ENCODE data around the gene CANT1. TPM values are rescaled to one million over a fixed set of nuclear protein-coding genes. Genes with fewer than 3 reads are reported as not detected.

CANT1 gene
- total and polyA plus RNA-seq, 2 donors (not counting 1 experiment from before 2014, with no cell fraction given): 39.9 to 46.6 TPM

DNA sequence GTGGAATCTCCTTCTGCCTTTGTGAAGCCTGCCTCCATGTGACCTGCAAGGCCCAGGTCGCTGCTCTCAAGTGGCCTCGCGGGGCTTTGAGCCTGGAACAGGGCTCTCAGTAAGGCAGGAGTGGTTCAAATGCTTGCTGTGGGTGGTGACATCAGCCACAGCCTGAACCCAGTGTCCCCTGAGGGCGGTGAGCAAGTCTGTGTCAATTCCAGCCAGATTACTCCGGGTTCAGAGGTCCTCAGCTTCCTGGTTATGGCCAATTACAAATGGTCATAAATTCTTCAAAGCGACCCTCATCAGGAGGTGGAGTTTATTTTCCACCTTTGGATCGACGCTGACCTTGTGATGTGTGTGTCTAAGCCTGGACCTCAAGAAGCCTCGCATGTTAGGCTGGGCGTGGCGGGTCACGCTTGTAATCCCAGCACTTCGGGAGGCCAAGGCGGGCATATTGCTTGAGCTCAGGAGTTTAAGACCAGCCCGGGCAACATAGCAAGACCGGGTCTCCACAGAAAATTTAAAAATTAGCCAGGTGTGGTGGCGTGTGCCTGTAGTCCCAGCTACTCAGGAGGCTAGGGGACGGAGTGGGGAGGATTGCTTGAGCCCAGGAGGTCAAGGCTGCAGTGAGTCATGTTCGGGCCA, 47.1 kb downstream of the CANT1 start:
- H3K4me3 ChIP-seq (replicated peaks in 1 of 4; ENCODE audit: control extremely low read depth in 1 of 4, insufficient read depth in 1 of 4, low read depth in 3 of 4, low read length in 4 of 4): no peak overlapping the region
- H3K9me3 ChIP-seq (ENCODE audit: control insufficient read depth, insufficient read depth, low read depth, low read length): no peaks in the 10 kb centered on the region
- no peaks in the 10 kb centered on the region for H3K36me3 ChIP-seq (ENCODE audit: control insufficient read depth, insufficient read depth, low read length)
- no peaks in the 10 kb centered on the region for H3K79me2 ChIP-seq (ENCODE audit: control insufficient read depth, insufficient read depth, low read length)
- no peak overlapping the region for H3K4me2 ChIP-seq (ENCODE audit: extremely low read depth, insufficient read depth, low read length)
- H2AFZ ChIP-seq (ENCODE audit: low read length): no peak overlapping the region
- no peaks in the 10 kb centered on the region for H3K27me3 ChIP-seq (ENCODE audit: control insufficient read depth, insufficient read depth, low read length)
- H3K9ac ChIP-seq (ENCODE audit: insufficient read depth, low read length): no peak overlapping the region
- peaks cover 6% of the 10 kb centered on the region for H3K4me1 ChIP-seq (ENCODE audit: control insufficient read depth, extremely low read depth, insufficient read depth, low read length)
- H3K27ac ChIP-seq (ENCODE audit: insufficient read depth, low read length): no peak overlapping the region
- no peak for DNase-seq (ENCODE audit: low read depth in 2 of 2)
- TF ChIP-seq, protein P1, sequence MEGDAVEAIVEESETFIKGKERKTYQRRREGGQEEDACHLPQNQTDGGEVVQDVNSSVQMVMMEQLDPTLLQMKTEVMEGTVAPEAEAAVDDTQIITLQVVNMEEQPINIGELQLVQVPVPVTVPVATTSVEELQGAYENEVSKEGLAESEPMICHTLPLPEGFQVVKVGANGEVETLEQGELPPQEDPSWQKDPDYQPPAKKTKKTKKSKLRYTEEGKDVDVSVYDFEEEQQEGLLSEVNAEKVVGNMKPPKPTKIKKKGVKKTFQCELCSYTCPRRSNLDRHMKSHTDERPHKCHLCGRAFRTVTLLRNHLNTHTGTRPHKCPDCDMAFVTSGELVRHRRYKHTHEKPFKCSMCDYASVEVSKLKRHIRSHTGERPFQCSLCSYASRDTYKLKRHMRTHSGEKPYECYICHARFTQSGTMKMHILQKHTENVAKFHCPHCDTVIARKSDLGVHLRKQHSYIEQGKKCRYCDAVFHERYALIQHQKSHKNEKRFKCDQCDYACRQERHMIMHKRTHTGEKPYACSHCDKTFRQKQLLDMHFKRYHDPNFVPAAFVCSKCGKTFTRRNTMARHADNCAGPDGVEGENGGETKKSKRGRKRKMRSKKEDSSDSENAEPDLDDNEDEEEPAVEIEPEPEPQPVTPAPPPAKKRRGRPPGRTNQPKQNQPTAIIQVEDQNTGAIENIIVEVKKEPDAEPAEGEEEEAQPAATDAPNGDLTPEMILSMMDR (conservative IDR thresholded peaks at IDR 0.05 in 1 of 2, IDR thresholded peaks at IDR 0.05 in 1 of 2; ENCODE audit: low read depth in 1 of 2, low read length in 2 of 2): no peak
- no peak for TF ChIP-seq EZH2 (IDR thresholded peaks at IDR 0.05; ENCODE audit: low read length, missing control alignments)
- no peaks in the 10 kb centered on the region for H4K20me1 ChIP-seq (ENCODE audit: control insufficient read depth, extremely low read depth, insufficient read depth, low read length)

DNA sequence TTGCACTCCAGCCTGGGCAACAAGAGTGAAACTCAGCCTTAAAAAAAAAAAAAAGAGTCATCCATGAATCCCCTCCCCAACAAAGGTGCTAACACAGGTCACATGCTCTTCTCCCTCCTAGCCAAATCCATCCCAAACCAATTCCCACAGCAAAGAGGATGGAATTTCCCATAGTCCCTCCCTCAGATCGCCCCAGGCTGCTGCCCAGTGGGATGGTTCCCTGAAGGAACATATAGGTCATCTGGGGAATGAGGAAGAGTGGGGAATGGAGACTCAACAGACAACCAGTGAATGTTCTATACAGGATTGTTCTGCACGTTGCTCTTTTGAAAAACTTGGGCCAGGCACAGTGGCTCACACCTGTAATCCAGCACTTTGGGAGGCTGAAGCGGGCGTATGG, 48.0 kb downstream of the CANT1 start:
- Histone ChIP-seq H3K4me3 (replicated peaks in 1 of 4; ENCODE audit: control extremely low read depth in 1 of 4, insufficient read depth in 1 of 4, low read depth in 3 of 4, low read length in 4 of 4) (no peak overlapping the region), H3K27me3 (ENCODE audit: control insufficient read depth, insufficient read depth, low read length) (no peaks in the 10 kb centered on the region), H3K79me2 (ENCODE audit: control insufficient read depth, insufficient read depth, low read length) (no peaks in the 10 kb centered on the region), H2AFZ (ENCODE audit: low read length) (no peak overlapping the region), H3K9ac (ENCODE audit: insufficient read depth, low read length) (no peak overlapping the region), H3K9me3 (ENCODE audit: control insufficient read depth, insufficient read depth, low read depth, low read length) (no peaks in the 10 kb centered on the region), H3K36me3 (ENCODE audit: control insufficient read depth, insufficient read depth, low read length) (no peaks in the 10 kb centered on the region), H3K4me1 (ENCODE audit: control insufficient read depth, extremely low read depth, insufficient read depth, low read length) (peaks cover 9% of the 10 kb centered on the region), H3K4me2 (ENCODE audit: extremely low read depth, insufficient read depth, low read length) (no peak overlapping the region), H4K20me1 (ENCODE audit: control insufficient read depth, extremely low read depth, insufficient read depth, low read length) (no peaks in the 10 kb centered on the region), H3K27ac (ENCODE audit: insufficient read depth, low read length) (no peak overlapping the region)
- no peak for DNase-seq (ENCODE audit: low read depth in 2 of 2)
- TF ChIP-seq, protein P1 (conservative IDR thresholded peaks at IDR 0.05 in 1 of 2, IDR thresholded peaks at IDR 0.05 in 1 of 2; ENCODE audit: low read depth in 1 of 2, low read length in 2 of 2): no peak
- TF ChIP-seq EZH2 (IDR thresholded peaks at IDR 0.05; ENCODE audit: low read length, missing control alignments): no peak

DNA sequence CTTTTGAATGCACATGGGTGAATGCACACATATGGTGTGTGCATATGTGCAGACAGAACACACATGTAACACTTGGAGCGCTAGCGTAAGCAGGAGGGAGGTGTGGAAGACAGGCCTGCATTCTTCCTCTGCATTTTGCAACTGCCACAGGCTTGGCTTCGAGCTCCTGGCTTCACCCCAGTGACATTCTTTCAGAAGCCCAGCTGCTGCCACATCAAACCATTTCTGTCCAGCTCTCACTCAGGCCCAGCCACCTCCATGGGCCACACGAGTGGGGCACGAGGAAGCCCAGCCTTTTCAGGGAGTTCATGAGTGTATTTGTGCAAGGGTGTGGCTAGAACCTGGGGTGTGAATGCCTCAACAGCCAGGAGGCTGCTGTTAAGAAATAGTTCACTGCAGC, 48.6 kb downstream of the CANT1 start:
- no peaks in the 10 kb centered on the region for H4K20me1 ChIP-seq (ENCODE audit: control insufficient read depth, extremely low read depth, insufficient read depth, low read length)
- H2AFZ ChIP-seq (ENCODE audit: low read length): no peak overlapping the region
- H3K36me3 ChIP-seq (ENCODE audit: control insufficient read depth, insufficient read depth, low read length): no peaks in the 10 kb centered on the region
- H3K9ac ChIP-seq (ENCODE audit: insufficient read depth, low read length): no peak overlapping the region
- no peak for TF ChIP-seq EZH2 (IDR thresholded peaks at IDR 0.05; ENCODE audit: low read length, missing control alignments)
- TF ChIP-seq, protein P1 (conservative IDR thresholded peaks at IDR 0.05 in 1 of 2, IDR thresholded peaks at IDR 0.05 in 1 of 2; ENCODE audit: low read depth in 1 of 2, low read length in 2 of 2): no peak
- H3K4me2 ChIP-seq (ENCODE audit: extremely low read depth, insufficient read depth, low read length): no peak overlapping the region
- peak; percentile 31 to 69 for DNase-seq (ENCODE audit: low read depth in 2 of 2)
- H3K9me3 ChIP-seq (ENCODE audit: control insufficient read depth, insufficient read depth, low read depth, low read length): no peaks in the 10 kb centered on the region
- H3K4me3 ChIP-seq (replicated peaks in 1 of 4; ENCODE audit: control extremely low read depth in 1 of 4, insufficient read depth in 1 of 4, low read depth in 3 of 4, low read length in 4 of 4): no peak overlapping the region
- H3K27ac ChIP-seq (ENCODE audit: insufficient read depth, low read length): no peak overlapping the region
- H3K27me3 ChIP-seq (ENCODE audit: control insufficient read depth, insufficient read depth, low read length): no peaks in the 10 kb centered on the region
- H3K4me1 ChIP-seq (ENCODE audit: control insufficient read depth, extremely low read depth, insufficient read depth, low read length): peaks cover 10% of the 10 kb centered on the region
- H3K79me2 ChIP-seq (ENCODE audit: control insufficient read depth, insufficient read depth, low read length): no peaks in the 10 kb centered on the region
